GM23338 (cell line): Measurements from ENCODE around the gene COPZ2. TPM values are rescaled to one million over a fixed set of nuclear protein-coding genes. Genes with fewer than 3 reads are reported as not detected.
"Not testable (repeated sequence)": the region's sequence is repeated elsewhere in the genome, so short reads cannot be mapped to it uniquely, and the experiment has no call there.

Experiments
- ATAC-seq: fragments of 200-7000 bp; cut with Tn5 transposase; 3 replicates; pipeline ENCODE4 v1.9.1; 2020
- DNase-seq: peaks from one replicate; pipeline ENCODE4 v3.0.0-alpha.2; 2015; ENCODE audit warnings: low spot score
- H2AFZ ChIP-seq: fragments of 200-600 bp; sonication (generic); 2 replicates; pipeline ENCODE4 v1.8.0; 2016; ENCODE audit warnings: antibody characterized with exemption, mild to moderate bottlenecking, moderate library complexity
- H3F3A ChIP-seq: fragments of 200-600 bp; sonication (generic); replicated peaks from 2 replicates; pipeline ENCODE4 v1.8.0; 2017; ENCODE audit warnings: antibody characterized with exemption, mixed run types, low read depth
- H3K27ac ChIP-seq: fragments of 200-600 bp; sonication (generic); 2 replicates; pipeline ENCODE4 v1.6.1; 2016; ENCODE audit warnings: low read depth
- H3K27me3 ChIP-seq: fragments of 200-600 bp; sonication (generic); 2 replicates; pipeline ENCODE4 v1.8.0; 2016; ENCODE audit warnings: mild to moderate bottlenecking, mixed run types, moderate library complexity; ENCODE audit not compliant: insufficient read depth
- H3K36me3 ChIP-seq: fragments of 200-600 bp; sonication (generic); 2 replicates; pipeline ENCODE4 v1.8.0; 2016; ENCODE audit warnings: mild to moderate bottlenecking; ENCODE audit not compliant: insufficient read depth
- H3K4me1 ChIP-seq: fragments of 200-600 bp; sonication (generic); 2 replicates; pipeline ENCODE4 v1.8.0; 2016; ENCODE audit warnings: mild to moderate bottlenecking, moderate library complexity; ENCODE audit not compliant: insufficient read depth
- H3K4me2 ChIP-seq: fragments of 200-600 bp; sonication (generic); 2 replicates; pipeline ENCODE4 v1.7.1; 2017; ENCODE audit warnings: mixed run types
- H3K4me3 ChIP-seq: fragments of 200-600 bp; sonication (generic); 2 replicates; pipeline ENCODE4 v1.6.1; 2016; ENCODE audit warnings: mixed run types
- H3K79me2 ChIP-seq: fragments of 200-600 bp; sonication (generic); replicated peaks from 2 replicates; pipeline ENCODE4 v1.8.0; 2017; ENCODE audit warnings: mild to moderate bottlenecking; ENCODE audit not compliant: insufficient read depth
- H3K9me2 ChIP-seq: fragments of 200-600 bp; sonication (generic); 2 replicates; pipeline ENCODE4 v1.8.0; 2017; ENCODE audit not compliant: insufficient read depth
- H4K20me1 ChIP-seq: fragments of 200-600 bp; sonication (generic); replicated peaks from 2 replicates; pipeline ENCODE4 v1.8.0; 2017; ENCODE audit warnings: mild to moderate bottlenecking; ENCODE audit not compliant: insufficient read depth
- H3K27ac Mint-ChIP-seq: 2 replicates; pipeline ENCODE4 v1.8.0; 2020; ENCODE audit warnings: inconsistent platforms, mild to moderate bottlenecking, moderate library complexity, mixed read lengths
- H3K27me3 Mint-ChIP-seq: 3 replicates; pipeline ENCODE4 v1.8.0; 2022; ENCODE audit warnings: low read depth, mild to moderate bottlenecking, moderate library complexity, mixed read lengths, inconsistent platforms; ENCODE audit not compliant: insufficient read depth, poor library complexity
- H3K36me3 Mint-ChIP-seq: 3 replicates; pipeline ENCODE4 v1.8.0; 2021; ENCODE audit warnings: low read depth, mild to moderate bottlenecking, inconsistent platforms, moderate library complexity, mixed read lengths
- H3K4me1 Mint-ChIP-seq: 3 replicates; pipeline ENCODE4 v1.8.0; 2020; ENCODE audit warnings: mild to moderate bottlenecking, inconsistent platforms, mixed read lengths
- H3K4me3 Mint-ChIP-seq: 3 replicates; pipeline ENCODE4 v1.8.0; 2021; ENCODE audit warnings: moderate library complexity, mild to moderate bottlenecking, inconsistent platforms, mixed read lengths
- H3K9me3 Mint-ChIP-seq: 3 replicates; pipeline ENCODE4 v1.8.0; 2020; ENCODE audit warnings: moderate library complexity, mild to moderate bottlenecking, inconsistent platforms, mixed read lengths
- EZH2 ChIP-seq: fragments of 200-600 bp; sonication (generic); IDR thresholded peaks from one replicate; pipeline ENCODE4 v1.8.0; 2017; ENCODE audit warnings: antibody characterized with exemption, mild to moderate bottlenecking, low read depth; ENCODE audit not compliant: unreplicated experiment
- JUNB ChIP-seq: IDR thresholded peaks from one replicate; pipeline ENCODE4 v1.6.1; 2016; ENCODE audit warnings: antibody characterized with exemption; ENCODE audit not compliant: unreplicated experiment
- NANOG ChIP-seq: IDR thresholded peaks from 2 replicates; pipeline ENCODE4 v1.6.1; 2016; ENCODE audit warnings: antibody characterized with exemption, borderline replicate concordance
- POLR2AphosphoS5 ChIP-seq: IDR thresholded peaks from 2 replicates; pipeline ENCODE4 v1.6.1; 2016; ENCODE audit warnings: antibody characterized with exemption, low read depth
- ZNF114 ChIP-seq: fragments of 250-450 bp; sonication (Bioruptor Pico); IDR thresholded peaks from 2 replicates; pipeline ENCODE4 v1.5.0; 2020; ENCODE audit warnings: mild to moderate bottlenecking, moderate library complexity
- ZNF331 ChIP-seq: fragments of 250-450 bp; sonication (Bioruptor Pico); IDR thresholded peaks from 2 replicates; pipeline ENCODE4 v1.5.0; 2020; ENCODE audit warnings: low read depth, mild to moderate bottlenecking, moderate library complexity
- polyA plus RNA-seq: library from polyadenylated mRNA; unstranded; fragments of >200 nt; fragmentation: Nextera tagmentation; extraction: Ambion mirVana; gene quantifications from 2 replicates; pipeline ENCODE4 v1.2.1, GENCODE V29; 2016
- total RNA-seq: library from RNA; depleted of rRNA; stranded (reverse); fragments of >200 nt; shearing (Covaris generic); gene quantifications from 2 replicates; pipeline ENCODE4 v1.2.3, GENCODE V29; 2014
- TF ChIP-seq, protein P1 (sequence below): fragments of 250-450 bp; sonication (Bioruptor Pico); IDR thresholded peaks from 2 replicates; pipeline ENCODE4 v1.5.0; 2020; ENCODE audit warnings: mild to moderate bottlenecking, moderate library complexity
- TF ChIP-seq, protein P2 (sequence below): IDR thresholded peaks from one replicate; pipeline ENCODE4 v1.6.1; 2018; ENCODE audit warnings: antibody characterized with exemption; ENCODE audit not compliant: unreplicated experiment
- TF ChIP-seq, protein P3 (sequence below): IDR thresholded peaks from 2 replicates; pipeline ENCODE4 v1.6.1; 2016; ENCODE audit warnings: antibody characterized with exemption

The COPZ2 gene
- total and polyA plus RNA-seq, 2 experiments from 2014 or later: not detected

DNA sequence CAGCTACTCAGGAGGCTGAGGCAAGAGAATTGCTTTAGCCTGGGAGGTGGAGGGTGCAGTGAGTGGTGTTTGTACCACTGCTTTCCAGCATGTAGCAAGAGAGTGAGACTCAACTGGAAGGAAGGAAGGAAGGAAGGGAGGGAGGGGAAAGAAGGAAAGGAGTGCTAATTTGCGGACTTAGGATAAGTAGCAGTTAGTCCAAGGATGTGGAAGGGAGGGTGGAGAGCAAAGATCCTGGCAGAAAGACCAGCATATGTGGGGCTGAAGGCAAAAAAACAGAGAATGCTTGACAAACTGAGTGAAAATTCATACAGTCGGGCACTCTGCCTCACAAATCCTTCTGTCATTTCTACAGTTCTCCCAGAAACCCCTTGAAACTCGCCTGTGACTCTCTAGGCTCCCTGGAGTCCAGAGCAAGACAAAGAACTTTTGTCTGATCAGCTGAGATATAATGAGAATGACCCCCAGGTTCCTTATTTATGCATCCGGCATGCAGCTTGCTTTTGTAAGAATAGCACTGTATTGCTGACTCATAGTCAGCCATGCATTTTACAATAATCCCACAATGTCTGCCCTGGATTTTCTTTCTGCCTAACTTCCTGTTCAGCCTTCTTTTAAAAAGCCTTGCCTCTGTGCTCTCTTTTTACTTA lies 35.2 kb downstream of the COPZ2 start (continued):
- TF ChIP-seq, protein P1, sequence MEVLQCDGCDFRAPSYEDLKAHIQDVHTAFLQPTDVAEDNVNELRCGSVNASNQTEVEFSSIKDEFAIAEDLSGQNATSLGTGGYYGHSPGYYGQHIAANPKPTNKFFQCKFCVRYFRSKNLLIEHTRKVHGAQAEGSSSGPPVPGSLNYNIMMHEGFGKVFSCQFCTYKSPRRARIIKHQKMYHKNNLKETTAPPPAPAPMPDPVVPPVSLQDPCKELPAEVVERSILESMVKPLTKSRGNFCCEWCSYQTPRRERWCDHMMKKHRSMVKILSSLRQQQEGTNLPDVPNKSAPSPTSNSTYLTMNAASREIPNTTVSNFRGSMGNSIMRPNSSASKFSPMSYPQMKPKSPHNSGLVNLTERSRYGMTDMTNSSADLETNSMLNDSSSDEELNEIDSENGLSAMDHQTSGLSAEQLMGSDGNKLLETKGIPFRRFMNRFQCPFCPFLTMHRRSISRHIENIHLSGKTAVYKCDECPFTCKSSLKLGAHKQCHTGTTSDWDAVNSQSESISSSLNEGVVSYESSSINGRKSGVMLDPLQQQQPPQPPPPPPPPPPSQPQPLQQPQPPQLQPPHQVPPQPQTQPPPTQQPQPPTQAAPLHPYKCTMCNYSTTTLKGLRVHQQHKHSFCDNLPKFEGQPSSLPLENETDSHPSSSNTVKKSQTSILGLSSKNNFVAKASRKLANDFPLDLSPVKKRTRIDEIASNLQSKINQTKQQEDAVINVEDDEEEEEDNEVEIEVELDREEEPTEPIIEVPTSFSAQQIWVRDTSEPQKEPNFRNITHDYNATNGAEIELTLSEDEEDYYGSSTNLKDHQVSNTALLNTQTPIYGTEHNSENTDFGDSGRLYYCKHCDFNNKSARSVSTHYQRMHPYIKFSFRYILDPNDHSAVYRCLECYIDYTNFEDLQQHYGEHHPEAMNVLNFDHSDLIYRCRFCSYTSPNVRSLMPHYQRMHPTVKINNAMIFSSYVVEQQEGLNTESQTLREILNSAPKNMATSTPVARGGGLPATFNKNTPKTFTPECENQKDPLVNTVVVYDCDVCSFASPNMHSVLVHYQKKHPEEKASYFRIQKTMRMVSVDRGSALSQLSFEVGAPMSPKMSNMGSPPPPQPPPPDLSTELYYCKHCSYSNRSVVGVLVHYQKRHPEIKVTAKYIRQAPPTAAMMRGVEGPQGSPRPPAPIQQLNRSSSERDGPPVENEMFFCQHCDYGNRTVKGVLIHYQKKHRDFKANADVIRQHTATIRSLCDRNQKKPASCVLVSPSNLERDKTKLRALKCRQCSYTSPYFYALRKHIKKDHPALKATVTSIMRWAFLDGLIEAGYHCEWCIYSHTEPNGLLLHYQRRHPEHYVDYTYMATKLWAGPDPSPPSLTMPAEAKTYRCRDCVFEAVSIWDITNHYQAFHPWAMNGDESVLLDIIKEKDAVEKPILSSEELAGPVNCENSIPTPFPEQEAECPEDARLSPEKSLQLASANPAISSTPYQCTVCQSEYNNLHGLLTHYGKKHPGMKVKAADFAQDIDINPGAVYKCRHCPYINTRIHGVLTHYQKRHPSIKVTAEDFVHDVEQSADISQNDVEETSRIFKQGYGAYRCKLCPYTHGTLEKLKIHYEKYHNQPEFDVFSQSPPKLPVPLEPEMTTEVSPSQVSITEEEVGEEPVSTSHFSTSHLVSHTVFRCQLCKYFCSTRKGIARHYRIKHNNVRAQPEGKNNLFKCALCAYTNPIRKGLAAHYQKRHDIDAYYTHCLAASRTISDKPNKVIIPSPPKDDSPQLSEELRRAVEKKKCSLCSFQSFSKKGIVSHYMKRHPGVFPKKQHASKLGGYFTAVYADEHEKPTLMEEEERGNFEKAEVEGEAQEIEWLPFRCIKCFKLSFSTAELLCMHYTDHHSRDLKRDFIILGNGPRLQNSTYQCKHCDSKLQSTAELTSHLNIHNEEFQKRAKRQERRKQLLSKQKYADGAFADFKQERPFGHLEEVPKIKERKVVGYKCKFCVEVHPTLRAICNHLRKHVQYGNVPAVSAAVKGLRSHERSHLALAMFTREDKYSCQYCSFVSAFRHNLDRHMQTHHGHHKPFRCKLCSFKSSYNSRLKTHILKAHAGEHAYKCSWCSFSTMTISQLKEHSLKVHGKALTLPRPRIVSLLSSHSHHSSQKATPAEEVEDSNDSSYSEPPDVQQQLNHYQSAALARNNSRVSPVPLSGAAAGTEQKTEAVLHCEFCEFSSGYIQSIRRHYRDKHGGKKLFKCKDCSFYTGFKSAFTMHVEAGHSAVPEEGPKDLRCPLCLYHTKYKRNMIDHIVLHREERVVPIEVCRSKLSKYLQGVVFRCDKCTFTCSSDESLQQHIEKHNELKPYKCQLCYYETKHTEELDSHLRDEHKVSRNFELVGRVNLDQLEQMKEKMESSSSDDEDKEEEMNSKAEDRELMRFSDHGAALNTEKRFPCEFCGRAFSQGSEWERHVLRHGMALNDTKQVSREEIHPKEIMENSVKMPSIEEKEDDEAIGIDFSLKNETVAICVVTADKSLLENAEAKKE (CRISPR knock-in tag): no peak
- TF ChIP-seq JUNB: no peak
- TF ChIP-seq EZH2: no peak
- TF ChIP-seq ZNF114: no peak
- TF ChIP-seq POLR2AphosphoS5: no peak
- TF ChIP-seq NANOG: no peak
- TF ChIP-seq, protein P2, sequence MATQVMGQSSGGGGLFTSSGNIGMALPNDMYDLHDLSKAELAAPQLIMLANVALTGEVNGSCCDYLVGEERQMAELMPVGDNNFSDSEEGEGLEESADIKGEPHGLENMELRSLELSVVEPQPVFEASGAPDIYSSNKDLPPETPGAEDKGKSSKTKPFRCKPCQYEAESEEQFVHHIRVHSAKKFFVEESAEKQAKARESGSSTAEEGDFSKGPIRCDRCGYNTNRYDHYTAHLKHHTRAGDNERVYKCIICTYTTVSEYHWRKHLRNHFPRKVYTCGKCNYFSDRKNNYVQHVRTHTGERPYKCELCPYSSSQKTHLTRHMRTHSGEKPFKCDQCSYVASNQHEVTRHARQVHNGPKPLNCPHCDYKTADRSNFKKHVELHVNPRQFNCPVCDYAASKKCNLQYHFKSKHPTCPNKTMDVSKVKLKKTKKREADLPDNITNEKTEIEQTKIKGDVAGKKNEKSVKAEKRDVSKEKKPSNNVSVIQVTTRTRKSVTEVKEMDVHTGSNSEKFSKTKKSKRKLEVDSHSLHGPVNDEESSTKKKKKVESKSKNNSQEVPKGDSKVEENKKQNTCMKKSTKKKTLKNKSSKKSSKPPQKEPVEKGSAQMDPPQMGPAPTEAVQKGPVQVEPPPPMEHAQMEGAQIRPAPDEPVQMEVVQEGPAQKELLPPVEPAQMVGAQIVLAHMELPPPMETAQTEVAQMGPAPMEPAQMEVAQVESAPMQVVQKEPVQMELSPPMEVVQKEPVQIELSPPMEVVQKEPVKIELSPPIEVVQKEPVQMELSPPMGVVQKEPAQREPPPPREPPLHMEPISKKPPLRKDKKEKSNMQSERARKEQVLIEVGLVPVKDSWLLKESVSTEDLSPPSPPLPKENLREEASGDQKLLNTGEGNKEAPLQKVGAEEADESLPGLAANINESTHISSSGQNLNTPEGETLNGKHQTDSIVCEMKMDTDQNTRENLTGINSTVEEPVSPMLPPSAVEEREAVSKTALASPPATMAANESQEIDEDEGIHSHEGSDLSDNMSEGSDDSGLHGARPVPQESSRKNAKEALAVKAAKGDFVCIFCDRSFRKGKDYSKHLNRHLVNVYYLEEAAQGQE: no peak
- no peak for TF ChIP-seq ZNF331 (CRISPR knock-in tag)
- TF ChIP-seq, protein P3, sequence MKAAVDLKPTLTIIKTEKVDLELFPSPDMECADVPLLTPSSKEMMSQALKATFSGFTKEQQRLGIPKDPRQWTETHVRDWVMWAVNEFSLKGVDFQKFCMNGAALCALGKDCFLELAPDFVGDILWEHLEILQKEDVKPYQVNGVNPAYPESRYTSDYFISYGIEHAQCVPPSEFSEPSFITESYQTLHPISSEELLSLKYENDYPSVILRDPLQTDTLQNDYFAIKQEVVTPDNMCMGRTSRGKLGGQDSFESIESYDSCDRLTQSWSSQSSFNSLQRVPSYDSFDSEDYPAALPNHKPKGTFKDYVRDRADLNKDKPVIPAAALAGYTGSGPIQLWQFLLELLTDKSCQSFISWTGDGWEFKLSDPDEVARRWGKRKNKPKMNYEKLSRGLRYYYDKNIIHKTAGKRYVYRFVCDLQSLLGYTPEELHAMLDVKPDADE: no peak

DNA sequence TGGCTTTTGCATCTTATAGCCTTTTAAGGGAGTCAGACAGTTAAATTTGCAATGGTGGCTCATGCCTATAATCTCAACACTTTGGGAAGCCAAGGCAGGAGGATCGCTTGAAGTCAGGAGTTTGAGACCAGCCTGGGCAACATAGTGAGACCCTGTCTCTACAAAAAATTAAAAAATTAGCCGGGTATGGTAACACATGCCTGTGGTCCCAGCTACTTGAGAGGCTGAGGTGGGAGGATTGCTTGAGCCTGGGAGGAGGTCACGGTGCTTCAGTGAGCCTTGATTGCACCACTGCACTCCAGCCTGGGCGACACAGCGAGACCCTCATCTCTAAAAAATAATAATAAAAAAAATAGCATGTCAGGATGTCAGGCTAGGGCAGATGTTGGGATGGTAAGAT lies 35.9 kb downstream of the COPZ2 start:
- Mint-ChIP-seq H3K27me3 (peaks cover 19% of the 10 kb centered on the region), H3K4me1 (peaks cover 54% of the 10 kb centered on the region)
- H3K79me2 ChIP-seq, H2AFZ ChIP-seq, H3K36me3 Mint-ChIP-seq, ATAC-seq, H3K27ac ChIP-seq, H3K4me3 Mint-ChIP-seq, H3K27me3 ChIP-seq, H3K27ac Mint-ChIP-seq, H4K20me1 ChIP-seq, H3K9me3 Mint-ChIP-seq, H3K4me3 ChIP-seq, H3K36me3 ChIP-seq, DNase-seq, H3K9me2 ChIP-seq, H3K4me2 ChIP-seq: not testable (repeated sequence)
- Histone ChIP-seq H3K4me1 (peaks cover 44% of the 10 kb centered on the region), H3F3A (peaks cover 14% of the 10 kb centered on the region)
